Activated T-helper 1 cell treated with anti-CD3 and anti-CD28 coated beads, Interleukin-2, amount 50 U/mL, for 16 hours (primary cell): ENCODE data around the gene CHGA.

Experiments used
- DNase-seq, 2 donors: peaks; one replicate each; pipeline ENCODE4 v3.0.0-alpha.2; 2020; ENCODE audit warnings: low read depth in 1 of 2, low spot score in 1 of 2

CHGA gene

DNA sequence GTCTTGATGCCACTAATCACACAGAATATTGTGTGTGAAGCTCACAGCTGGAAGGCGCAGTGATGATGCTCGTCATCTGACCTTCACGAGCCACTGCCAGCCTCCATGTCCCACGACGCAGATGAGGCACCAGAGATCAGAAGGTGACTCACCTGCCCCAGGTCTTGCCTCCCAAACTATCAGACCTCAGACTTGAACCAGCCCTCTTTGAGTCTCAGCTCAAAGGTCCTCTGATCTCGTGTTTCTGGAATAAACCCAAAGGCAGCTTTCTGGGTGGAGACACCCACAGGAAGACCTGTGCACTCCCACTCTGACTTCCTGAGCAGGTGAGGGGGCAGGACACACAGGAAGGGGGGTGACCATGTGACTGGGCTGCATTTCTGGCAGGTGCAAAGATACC lies 19.6 kb upstream of the CHGA start:
- DNase-seq, result no peak

DNA sequence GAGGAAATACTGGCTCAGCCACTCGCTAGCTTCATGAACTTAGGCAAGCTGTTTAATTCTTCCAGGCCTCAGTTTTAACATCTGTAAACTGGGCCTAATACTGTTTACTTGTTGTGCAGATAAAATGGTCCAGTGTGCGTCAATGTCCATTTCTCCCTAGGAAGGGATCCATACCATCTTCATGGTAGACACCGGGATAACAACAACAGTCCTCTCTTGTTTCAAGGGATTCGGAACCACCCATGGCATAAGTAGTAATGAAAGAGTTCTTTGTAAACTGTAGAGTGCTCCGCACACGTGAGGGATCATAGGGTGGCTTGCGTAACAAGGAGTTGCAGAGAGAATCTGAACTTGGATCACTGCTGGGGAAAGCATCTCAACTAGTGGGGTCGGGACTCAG lies 17.3 kb upstream of the CHGA start:
- no peak for DNase-seq

DNA sequence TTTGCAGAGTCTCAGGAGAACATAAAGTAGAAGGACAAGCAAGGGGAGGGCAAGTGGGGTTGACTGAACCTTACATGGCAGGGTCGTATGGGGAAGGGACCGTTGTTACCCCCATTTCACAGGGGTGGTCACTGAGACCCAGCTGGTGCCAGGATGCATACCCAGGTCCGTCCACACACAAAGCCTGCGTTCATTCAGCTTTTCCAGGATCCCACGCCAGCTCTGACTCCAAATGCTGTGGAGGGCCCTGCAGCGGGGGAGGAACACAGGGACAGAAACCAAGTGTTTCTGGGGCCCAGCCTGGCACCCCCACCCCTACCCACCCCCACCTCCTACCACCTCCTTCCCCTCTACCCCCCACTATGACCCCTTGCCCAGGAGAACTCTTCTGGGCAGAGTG lies 16.5 kb upstream of the CHGA start:
- no peak for DNase-seq

DNA sequence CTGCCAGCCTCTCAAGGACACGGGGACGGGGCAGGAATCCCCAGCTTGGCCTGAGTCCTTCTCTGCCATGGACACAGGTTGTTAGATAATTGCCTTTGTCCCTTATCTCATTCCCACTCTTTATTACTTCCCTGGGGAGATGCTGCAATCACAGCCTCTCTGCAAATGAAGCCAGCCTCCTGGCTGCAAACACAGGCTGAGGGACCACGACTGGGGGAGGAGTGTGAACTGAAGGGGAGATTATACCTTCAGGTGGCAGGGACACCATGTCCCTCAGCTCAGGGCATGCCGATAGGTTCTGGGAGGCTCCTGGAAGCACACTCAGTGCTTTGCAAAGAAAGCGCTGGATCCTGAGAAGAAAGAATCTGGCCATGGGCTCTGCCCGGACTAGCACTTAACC lies 16.1 kb upstream of the CHGA start:
- no peak for DNase-seq

DNA sequence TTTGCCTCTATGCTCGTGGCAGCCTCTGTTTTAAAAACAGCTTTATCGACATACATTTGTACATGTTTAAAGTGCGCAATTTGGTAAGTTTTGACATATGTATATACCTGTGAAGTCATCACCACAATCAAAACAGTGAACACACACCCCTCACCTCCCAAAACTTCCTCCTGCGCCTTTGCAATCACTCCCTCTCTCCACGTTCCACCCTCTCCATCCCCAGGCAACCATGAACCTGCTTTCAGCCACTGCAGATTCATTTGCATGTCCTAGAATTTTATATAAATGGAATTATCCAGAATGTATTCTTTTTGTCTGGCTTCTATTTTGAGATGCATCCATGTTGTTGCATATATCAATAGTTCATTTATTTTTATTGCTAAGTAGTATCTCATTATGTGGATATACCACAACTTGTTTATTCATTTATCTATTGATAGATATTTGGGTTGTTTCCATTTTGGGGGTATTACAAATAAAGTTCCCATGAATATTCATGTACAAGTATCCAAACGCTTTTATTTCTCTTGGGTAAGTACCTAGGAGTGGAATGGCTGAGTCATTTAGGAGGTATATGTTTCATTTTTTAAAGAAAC lies 15.5 kb upstream of the CHGA start:
- DNase-seq, result no peak

DNA sequence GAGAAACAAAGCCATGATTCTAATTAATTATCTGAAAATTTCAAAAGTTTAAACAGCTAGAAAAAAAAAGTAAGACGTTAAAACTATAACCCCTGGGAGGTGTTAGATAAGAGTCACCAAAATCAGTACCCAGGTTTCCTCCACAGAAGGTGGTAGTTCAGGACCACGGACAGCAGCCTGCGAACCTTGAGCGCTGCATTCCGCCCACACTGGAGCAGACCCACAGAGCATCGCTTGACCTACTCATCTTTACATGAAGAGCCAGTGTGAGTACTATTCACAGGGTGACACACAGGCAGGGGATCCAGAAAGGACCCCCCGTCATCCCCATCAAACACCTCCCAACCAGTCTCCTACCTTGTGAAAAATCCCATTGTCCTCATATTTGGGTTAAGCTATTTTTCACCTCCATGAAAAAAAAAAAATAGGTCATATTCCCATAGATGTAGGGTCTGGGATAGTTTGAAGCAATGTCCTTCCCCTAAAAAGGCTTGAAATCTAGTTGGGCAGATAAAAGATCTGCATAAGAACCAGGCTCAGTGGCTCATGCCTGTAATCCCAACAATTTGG lies 8.8 kb upstream of the CHGA start:
- no peak for DNase-seq

DNA sequence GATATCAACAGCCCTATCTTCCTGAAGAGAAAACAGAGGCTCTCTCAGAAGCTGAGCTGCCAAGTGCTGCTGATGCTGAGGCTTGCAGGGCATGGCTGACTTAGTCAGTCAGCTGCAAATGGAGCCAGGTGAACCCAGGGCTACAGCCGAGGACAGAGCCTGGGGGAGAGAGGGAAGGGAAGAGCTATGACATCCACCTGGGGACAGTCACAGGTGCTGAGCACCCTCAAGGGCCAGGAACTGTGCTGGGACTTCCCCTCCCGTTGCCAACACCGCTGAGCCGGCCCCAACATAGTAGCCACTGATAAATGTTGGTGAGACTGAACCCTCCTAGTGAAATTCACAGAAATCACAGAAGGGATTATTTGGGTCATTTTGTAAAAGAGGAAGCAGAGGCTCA lies 6.7 kb upstream of the CHGA start:
- DNase-seq, result no peak

DNA sequence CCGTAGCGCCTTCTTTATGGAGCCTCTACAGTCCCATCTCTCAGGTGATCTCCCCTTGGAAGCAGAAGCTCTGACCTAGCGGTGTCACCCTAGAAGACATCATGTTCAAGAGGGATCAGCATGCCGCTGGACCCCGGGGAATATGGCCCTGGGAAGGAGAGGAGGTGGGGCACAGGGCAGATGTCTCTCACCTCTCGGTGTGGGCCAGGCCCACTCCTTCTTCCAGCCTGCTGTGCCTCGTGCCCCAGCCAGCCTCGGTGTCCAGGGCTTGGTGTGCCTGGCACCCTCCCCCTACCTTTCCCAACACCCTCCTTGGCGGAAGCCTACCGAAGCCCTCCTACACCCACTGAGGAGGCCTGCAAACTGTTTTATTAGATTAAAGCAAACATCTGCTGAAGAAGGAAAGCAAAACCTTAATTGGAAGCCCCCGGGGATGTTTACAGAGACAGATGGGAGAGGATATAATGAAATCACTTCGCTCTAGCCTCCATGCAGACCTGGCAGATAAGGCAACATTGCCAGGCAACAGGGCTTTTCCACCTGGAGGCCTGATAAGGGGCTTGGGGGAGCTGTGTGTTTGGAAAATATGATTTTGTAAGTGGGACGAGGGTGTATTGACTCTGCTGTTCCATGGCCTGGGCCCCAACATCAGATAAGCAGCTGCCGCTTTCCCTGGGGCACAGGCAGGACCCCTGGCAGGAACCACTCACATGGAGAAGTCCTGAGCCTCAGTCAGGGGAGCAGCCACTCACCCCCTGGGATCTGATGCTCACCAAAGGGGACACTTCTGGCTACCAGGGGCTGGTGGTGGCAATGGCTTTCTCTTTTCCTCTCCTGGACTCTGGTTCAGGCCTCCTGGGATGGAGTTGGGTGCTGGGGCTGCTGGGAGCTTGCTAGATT lies 5.7 kb upstream of the CHGA start:
- DNase-seq, result no peak

DNA sequence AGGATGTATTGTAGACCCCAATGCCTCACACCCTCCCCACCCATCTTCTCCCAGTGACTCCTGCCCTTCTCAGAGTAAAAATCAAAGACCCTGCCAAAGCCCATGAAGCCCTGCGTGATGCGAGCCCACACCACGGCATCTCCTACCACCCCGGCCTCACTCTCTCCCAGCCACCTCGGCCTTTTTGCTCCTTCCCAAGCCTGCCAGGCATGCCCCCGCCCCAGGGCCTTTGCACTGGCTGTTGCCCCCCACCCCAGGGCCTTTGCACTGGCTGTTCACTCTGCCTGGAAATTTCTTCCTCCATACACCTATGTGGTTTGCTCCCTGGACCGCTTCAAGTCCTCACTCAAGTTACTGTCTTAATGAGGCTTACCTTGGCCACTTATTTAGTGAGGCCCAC lies 5.0 kb upstream of the CHGA start:
- DNase-seq, result no peak

DNA sequence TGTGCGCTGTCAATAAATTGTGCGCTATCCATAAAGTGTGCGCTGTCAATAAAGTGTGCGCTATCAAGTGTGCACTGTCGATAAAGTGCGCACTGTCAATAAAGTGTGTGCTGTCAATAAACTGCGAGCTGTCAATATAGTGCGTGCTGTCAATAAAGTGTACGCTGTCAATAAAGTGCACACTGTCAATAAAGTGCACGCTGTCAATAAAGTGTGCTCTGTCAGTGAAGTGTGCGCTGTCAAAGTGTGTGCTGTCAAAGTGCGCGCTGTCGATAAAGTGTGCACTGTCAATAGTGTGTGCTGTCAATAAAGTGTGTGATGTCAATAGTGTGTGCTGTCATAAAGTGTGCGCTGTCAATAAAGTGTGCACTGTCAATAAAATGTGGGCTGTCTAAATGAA lies 2.9 kb upstream of the CHGA start:
- no peak for DNase-seq

DNA sequence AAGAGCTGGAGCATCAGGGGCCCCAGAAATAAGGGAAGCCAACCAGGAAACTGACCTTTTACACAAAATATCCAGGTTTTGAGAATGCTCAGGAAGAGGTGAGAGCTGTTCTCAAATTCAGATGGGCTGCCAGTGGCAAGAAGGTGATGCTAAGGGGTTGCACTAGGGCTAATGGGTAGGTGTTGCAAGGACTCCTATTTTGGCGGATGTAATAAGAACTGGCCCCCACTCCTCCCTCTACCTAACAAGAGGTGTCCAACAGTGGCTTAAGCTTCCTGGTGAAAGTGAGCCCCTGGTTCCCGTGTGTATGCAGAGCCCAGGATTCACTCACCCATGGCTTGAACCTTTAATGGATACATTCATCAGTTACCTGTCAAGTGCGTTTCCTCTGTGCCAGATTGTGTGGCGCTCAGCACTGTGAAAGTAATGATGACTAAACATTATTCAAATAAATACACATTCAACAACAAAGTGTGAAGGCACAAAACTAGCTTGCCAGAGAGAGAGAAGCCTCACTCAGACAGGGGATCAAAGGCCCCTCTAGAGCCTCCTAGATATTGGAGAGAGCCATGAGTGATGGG lies 705 bp upstream of the CHGA start:
- no peak for DNase-seq

DNA sequence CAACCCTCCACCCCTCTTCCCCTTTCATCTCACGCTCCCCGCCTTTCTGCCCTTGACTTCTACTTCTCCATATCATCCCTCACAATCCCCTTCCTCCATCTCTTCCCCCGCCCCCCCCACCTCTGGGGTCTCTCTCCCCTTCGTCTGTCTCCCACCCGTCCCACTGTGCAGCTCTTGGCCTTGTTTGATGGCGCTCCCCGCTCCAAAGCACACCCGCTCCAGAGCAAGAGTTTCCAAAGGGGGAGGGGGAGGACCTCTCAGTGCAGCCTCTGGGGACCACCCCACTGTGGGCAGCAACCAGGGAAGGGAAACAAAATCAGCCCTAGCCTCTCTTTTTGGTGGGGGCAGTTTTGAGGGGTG lies 774 bp downstream of the CHGA start:
- no peak for DNase-seq

DNA sequence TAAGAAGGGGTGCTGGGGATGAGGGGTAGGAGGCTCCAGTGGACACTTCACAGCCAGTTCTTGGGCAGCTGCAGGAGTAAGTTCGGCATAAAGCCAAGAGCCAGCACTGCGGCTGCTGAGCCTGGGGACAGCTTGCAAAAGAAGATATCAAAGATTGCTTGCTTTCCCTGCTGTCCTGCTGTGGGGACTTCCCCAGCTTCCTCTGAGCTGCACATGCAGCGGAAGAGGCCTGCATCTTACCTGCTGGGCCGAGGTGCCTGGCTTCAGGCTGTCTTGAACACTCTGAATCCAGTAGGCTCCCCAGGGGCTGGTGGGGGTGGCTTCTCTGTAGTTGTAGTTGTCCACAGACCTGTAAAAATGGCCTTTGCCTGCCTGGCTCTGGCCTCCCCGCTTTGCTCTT lies 1.3 kb downstream of the CHGA start:
- no peak for DNase-seq

DNA sequence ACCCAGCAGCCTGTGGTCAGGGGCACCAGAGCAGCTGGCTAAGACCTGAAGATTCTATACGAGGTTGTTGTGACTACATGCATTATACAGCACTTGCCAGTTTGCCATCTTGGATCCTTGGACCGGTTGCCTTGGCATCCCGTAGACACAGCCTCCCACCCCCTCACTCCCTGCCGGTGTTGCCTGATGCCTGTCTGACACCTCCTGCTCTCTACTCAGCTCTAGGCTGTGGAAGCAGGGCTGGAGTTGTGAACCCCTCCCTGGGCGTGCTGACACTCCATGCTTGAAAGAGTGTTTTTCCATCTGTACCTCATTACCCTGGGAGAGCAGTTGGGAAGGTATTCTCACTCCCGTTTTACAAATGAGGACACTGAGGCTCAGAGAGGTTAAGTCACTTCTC lies 2.5 kb downstream of the CHGA start:
- DNase-seq, result no peak

DNA sequence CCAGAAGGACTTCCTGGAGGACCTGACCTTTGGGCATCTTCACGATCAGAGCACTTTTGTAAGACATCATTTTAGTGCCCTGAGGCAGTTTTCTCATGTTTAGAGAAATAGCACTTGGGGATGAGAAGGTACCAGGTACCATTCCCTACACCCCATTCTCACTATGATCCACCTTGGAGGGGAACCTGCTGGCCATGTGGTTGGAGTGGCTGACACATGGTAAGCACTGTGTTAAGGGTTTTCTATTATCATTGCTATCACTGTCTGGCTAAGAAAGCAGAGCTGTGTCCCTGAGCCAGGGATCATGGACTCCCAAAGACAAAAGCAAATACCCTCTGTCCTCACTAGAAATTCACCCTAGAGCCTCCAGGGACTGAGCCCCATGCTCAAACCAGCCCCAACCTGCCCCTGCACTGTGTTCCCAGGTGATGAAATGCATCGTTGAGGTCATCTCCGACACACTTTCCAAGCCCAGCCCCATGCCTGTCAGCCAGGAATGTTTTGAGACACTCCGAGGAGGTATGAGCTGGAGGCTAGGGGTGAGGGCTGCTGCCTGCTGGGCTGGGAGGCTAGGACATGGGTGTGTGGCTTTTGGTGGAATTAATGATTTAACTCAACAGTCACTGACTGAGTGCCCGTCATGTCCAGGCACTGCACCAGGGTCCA lies 3.4 kb downstream of the CHGA start:
- no peak for DNase-seq

DNA sequence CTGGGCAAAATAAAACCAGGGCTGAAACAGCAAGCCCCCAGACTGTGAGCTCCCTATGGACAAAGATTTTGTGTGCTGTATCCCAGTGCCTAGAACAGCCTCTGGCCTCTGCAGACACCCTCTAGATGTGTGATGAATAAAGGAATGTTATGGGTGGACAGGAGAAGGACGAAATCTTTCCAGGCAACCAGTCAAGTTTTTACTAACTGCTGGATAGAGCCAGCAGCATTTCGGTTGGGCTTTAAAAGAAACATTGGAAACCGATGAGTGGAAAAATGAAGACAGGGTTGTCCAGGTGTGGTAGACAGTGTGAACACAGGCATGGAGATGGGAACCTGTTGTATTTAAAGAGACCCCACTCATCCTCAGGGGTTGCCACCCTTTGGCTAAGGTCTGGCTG lies 4.0 kb downstream of the CHGA start:
- DNase-seq, result no peak

DNA sequence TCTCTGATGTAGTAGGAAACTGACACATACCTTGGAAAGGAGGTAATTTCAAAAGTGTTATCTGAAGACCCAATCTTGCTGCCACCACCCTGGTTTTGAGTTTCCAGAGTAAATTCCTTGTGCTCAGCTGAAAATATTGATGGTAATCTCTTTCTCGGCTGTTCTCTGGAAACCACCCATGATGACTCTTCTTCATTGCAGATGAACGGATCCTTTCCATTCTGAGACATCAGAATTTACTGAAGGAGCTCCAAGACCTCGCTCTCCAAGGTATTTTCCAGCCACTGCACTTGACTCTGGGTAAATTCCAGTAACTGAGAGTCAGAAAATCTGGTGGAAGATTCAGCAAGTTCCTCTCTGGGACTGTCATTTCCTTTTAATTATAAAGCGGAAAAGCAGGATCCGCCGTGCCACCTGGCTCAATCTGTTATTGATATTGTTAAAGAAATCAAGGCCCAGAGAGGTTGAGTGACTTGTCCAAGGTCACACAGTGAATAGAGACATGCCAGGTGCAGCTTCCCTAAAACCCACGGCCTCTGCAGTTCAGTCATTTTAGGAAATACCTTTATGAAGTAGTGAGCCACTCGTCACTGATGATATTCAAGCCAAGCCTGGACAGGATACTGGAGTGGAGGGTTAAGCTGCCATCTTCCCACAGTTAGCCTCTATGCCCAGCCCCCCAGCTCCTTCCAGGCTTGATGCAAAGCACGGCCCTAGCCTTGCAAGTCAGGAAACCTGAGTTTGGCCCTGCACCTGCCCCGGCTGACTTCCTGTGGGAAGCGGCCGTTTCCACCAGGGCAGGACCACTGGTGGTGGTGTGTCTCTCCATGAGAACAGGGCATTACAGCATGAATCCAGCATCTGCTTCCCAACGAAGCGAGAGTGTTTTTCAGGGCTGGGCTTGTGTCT lies 4.7 kb downstream of the CHGA start:
- DNase-seq, result no peak

DNA sequence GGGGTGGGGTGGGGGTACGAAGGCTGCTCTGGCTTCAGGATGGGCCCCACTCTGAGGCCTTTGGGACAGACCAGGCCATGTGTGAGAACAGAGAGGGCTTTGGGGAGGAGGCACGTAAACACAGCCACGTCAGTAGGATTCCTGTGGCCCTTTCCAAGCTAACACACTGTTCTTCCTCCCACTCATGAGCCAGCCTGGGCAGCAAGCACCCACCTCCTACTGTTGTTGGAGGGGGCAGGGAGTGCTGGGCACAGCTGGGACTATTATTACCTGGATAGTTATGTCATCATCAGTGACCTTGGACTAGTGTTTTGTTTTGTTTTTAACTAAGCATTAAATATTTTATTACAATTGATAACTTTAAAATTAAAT lies 5.3 kb downstream of the CHGA start:
- DNase-seq, result no peak

DNA sequence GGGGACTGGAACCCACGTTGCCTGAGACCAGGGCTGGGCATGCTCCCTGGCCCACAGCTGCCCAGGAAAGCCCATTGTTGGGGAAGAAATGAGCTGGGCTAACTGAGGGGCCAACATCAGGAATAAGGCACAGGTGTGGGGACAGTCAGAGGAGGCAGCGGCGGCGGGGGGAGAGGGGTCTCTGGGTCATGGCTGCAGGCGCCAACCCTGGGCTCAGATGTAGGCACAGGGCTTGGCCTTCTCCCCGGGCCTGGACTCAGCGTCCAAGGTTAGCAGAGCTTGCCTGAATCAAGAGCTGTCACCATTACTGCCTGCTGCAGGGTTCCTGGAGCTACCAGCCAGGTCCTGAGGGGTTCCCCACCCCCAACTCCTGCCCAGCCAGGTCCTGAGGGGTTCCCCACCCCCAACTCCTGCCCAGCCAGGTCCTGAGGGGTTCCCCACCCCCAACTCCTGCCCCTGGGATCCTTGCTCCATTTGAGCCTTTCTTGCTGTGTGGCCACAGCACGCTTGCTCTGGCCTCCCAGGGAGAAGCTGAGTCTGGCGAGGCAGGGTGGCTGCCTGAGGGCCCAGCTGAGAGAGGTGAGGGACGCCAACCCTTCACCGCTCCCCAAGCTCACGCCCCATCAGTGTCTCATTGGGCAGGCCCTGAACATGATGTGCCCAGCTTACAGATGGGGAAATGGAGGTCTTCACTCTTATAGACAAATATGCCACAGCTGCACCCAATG lies 6.2 kb downstream of the CHGA start:
- no peak for DNase-seq
